Stimulated activated CD8-positive, alpha-beta memory T cell treated with anti-CD3 and anti-CD28 coated beads, Interleukin-15, amount 100 ng/mL, for 4 hours (primary cell): Measurements from ENCODE around the gene HBG1.
"Not testable (repeated sequence)": the region's sequence is repeated elsewhere in the genome, so short reads cannot be mapped to it uniquely, and the experiment has no call there.

Source experiments
- DNase-seq, 2 donors: peaks; one replicate each; pipeline ENCODE4 v3.0.0-alpha.2; 2020; ENCODE audit warnings: low read depth in 2 of 2

HBG1 gene

GRCh38 chr11:5277807-5278382, 28.2 kb upstream of the HBG1 start:
- no peak for DNase-seq

GRCh38 chr11:5276697-5277096, 27.0 kb upstream of the HBG1 start:
- no peak for DNase-seq

- DNase-seq = no peak
Observed at GRCh38 chr11:5275369-5276110, 25.9 kb upstream of the HBG1 start.

GRCh38 chr11:5274395-5274794, 24.7 kb upstream of the HBG1 start:
- no peak for DNase-seq

- DNase-seq = no peak
Observed at GRCh38 chr11:5272395-5273017, 22.8 kb upstream of the HBG1 start.

GRCh38 chr11:5269715-5270147, 20.1 kb upstream of the HBG1 start, which contains the start of gene HBE1:
Gene HBE1 (minus strand): TSS chr11:5269945. CDS start chr11:5269890, 55 bp downstream.
- DNase-seq = no peak

- no peak for DNase-seq
Observed at GRCh38 chr11:5267033-5267563, 17.4 kb upstream of the HBG1 start.

- no peak for DNase-seq
Observed at GRCh38 chr11:5266609-5267008, 17.0 kb upstream of the HBG1 start.

GRCh38 chr11:5265832-5266231, 16.2 kb upstream of the HBG1 start:
- DNase-seq = no peak

- no peak for DNase-seq
Observed at GRCh38 chr11:5258543-5259262, 9.0 kb upstream of the HBG1 start.

GRCh38 chr11:5257296-5257695, 7.6 kb upstream of the HBG1 start:
- DNase-seq = no peak

GRCh38 chr11:5254646-5255413, 5.2 kb upstream of the HBG1 start, which contains the start of gene HBG2:
Gene HBG2 (minus strand): TSS chr11:5254781. CDS start chr11:5254728, 53 bp downstream.
- DNase-seq = not testable (repeated sequence)

- DNase-seq = not testable (repeated sequence)
Observed at GRCh38 chr11:5254023-5254422, 4.4 kb upstream of the HBG1 start.

- not testable (repeated sequence) for DNase-seq
Observed at GRCh38 chr11:5253440-5253839, 3.8 kb upstream of the HBG1 start.

GRCh38 chr11:5252919-5253265, 3.2 kb upstream of the HBG1 start:
- no peak for DNase-seq

- no peak for DNase-seq
Observed at GRCh38 chr11:5252192-5252918, 2.7 kb upstream of the HBG1 start.

- no peak for DNase-seq
Observed at GRCh38 chr11:5251746-5252145, 2.1 kb upstream of the HBG1 start.

GRCh38 chr11:5250543-5251204, 1.0 kb upstream of the HBG1 start:
- DNase-seq = no peak

GRCh38 chr11:5248498-5248897, 1.2 kb downstream of the HBG1 start:
- DNase-seq = not testable (repeated sequence)
